K562 (cell line): ENCODE results near the gene DGCR6L. TPM values are rescaled to one million over a fixed set of nuclear protein-coding genes. Genes with fewer than 3 reads are reported as not detected.
"Not testable (repeated sequence)": the region's sequence is repeated elsewhere in the genome, so short reads cannot be mapped to it uniquely, and the experiment has no call there.

Source experiments
- ATAC-seq: fragments of 200-7000 bp; cut with Tn5 transposase; 3 replicates; pipeline ENCODE4 v1.9.1; 2020; ENCODE audit warnings: moderate library complexity
- BruUV-seq: library from RNA; stranded (reverse); fragments of 400-500 nt; replicated peaks from 2 replicates; lab custom pipeline; 2021; lab: Mats Ljungman, UMichigan
- CTCF ChIA-PET: fragments of 300-600 bp; formaldehyde crosslinking; extraction: SDS; loops from one replicate; lab custom pipeline; 2021; ENCODE audit warnings: low intra/inter-chr PET ratio; lab: Yijun Ruan, JAX
- POLR2A ChIA-PET: fragments of 300-600, 350-650 bp; sonication (Branson Sonifier 250); formaldehyde crosslinking; extraction: SDS; loops from one replicate; lab custom pipeline; 2021; ENCODE audit warnings: antibody characterized with exemption, inconsistent platforms; lab: Yijun Ruan, JAX
- DNase-seq, 4 experiments: peaks; one replicate each; pipeline versions ENCODE4 v3.0.0 to v3.0.0-alpha.2; 2011 to 2018; ENCODE audit warnings: low spot score in 3 of 4, mixed read lengths in 3 of 4; ENCODE audit errors: extremely low read depth in 1 of 4
- FAIRE-seq: peaks from 2 replicates; lab custom pipeline; 2011; peaks lifted over from hg19 to GRCh38; lab: Jason Lieb, UNC
- H2AFZ ChIP-seq: 2 replicates; pipeline ENCODE4 v1.6.0; 2011; ENCODE audit warnings: low read depth, low read length, control low read depth, inconsistent platforms
- H3K27ac ChIP-seq: fragments of 200-600 bp; 3 replicates; pipeline ENCODE4 v1.8.0; 2011; ENCODE audit warnings: low read depth, mild to moderate bottlenecking, control low read depth, inconsistent platforms, low read length, moderate library complexity, mixed read lengths; ENCODE audit errors: extremely low read depth
- H3K27me3 ChIP-seq, 2 experiments: fragments of 300-600 bp in 1 of 2; 2 replicates in 1 of 2; 3 replicates in 1 of 2; pipeline versions ENCODE4 v1.6.0 to v1.8.0; 2011; ENCODE audit warnings: inconsistent platforms in 2 of 2, low read length in 2 of 2, mild to moderate bottlenecking in 1 of 2, mixed read lengths in 1 of 2, moderate library complexity in 1 of 2; ENCODE audit not compliant: control insufficient read depth in 2 of 2, insufficient read depth in 2 of 2
- H3K36me3 ChIP-seq: fragments of 300-600 bp; 3 replicates; pipeline ENCODE4 v1.8.0; 2011; ENCODE audit warnings: mild to moderate bottlenecking, low read length, inconsistent platforms; ENCODE audit not compliant: control insufficient read depth, insufficient read depth
- H3K4me1 ChIP-seq, 2 experiments: fragments of 200-600 bp in 1 of 2; replicated peaks in 1 of 2; 2 replicates in 1 of 2; 3 replicates in 1 of 2; pipeline versions ENCODE4 v1.5.1 to v1.8.0; 2011; ENCODE audit warnings: inconsistent platforms in 2 of 2, low read length in 2 of 2, mild to moderate bottlenecking in 1 of 2, mixed read lengths in 1 of 2, moderate library complexity in 1 of 2; ENCODE audit not compliant: control insufficient read depth in 2 of 2, insufficient read depth in 2 of 2
- H3K4me2 ChIP-seq: 2 replicates; pipeline ENCODE4 v1.6.1; 2011; ENCODE audit warnings: low read length, control low read depth, inconsistent platforms, mixed read lengths; ENCODE audit not compliant: insufficient read depth
- H3K4me3 ChIP-seq: fragments of 200-600 bp; sonication (generic), shearing (Covaris generic); 2 replicates; pipeline ENCODE4 v1.5.1; 2016; ENCODE audit warnings: control low read depth, inconsistent platforms
- H3K79me2 ChIP-seq: fragments of 200-600 bp; 3 replicates; pipeline ENCODE4 v1.8.0; 2011; ENCODE audit warnings: low read length, inconsistent platforms; ENCODE audit not compliant: control insufficient read depth, insufficient read depth
- H3K9ac ChIP-seq, 2 experiments: 2 replicates each; pipeline versions ENCODE4 v1.6.0 to v1.6.1; 2011; ENCODE audit warnings: low read depth in 2 of 2, low read length in 2 of 2, control low read depth in 1 of 2, inconsistent platforms in 1 of 2, mild to moderate bottlenecking in 1 of 2, mixed read lengths in 1 of 2; ENCODE audit not compliant: insufficient read depth in 1 of 2
- H3K9me1 ChIP-seq: one replicate; pipeline ENCODE4 v1.6.0; 2011; ENCODE audit warnings: inconsistent platforms, mild to moderate bottlenecking, low read length, moderate library complexity; ENCODE audit not compliant: control insufficient read depth, insufficient read depth
- H3K9me3 ChIP-seq: replicated peaks from 2 replicates; pipeline ENCODE4 v1.5.1; 2011; ENCODE audit warnings: low read depth, low read length, inconsistent platforms; ENCODE audit not compliant: control insufficient read depth, insufficient read depth
- H4K20me1 ChIP-seq: replicated peaks from 2 replicates; pipeline ENCODE4 v1.6.1; 2011; ENCODE audit warnings: low read length, inconsistent platforms, mixed read lengths; ENCODE audit not compliant: control insufficient read depth, insufficient read depth
- HMGXB4 ChIP-seq: sonication (generic); formaldehyde crosslinking; IDR thresholded peaks from 2 replicates; pipeline ENCODE4 v1.8.1; 2023; ENCODE audit warnings: mild to moderate bottlenecking, missing genetic modification reagents
- HNRNPL ChIP-seq: fragments of 200-400 bp; formaldehyde crosslinking; IDR thresholded peaks from 2 replicates; pipeline ENCODE4 v1.6.1; 2017; ENCODE audit warnings: low read depth, mild to moderate bottlenecking, low read length
- PURB ChIP-seq: sonication (generic); formaldehyde crosslinking; IDR thresholded peaks from 2 replicates; pipeline ENCODE4 v1.9.0; 2021; ENCODE audit warnings: low read depth, mild to moderate bottlenecking, missing genetic modification reagents
- RBFOX2 ChIP-seq: fragments of 200-400 bp; formaldehyde crosslinking; IDR thresholded peaks from 2 replicates; pipeline ENCODE4 v1.6.1; 2017; ENCODE audit warnings: low read depth, mild to moderate bottlenecking, low read length, moderate library complexity
- ZNF277 ChIP-seq: fragments of 250-450 bp; sonication (Bioruptor Pico); IDR thresholded peaks from 2 replicates; pipeline ENCODE4 v1.8.0; 2022; ENCODE audit warnings: inconsistent platforms, mild to moderate bottlenecking, moderate library complexity, borderline replicate concordance
- WGBS: fragments of 100-300 bp; shearing (Covaris generic); methylation state at CpG from one replicate; pipeline ENCODE4 v1.1.6; 2016; ENCODE audit warnings: low coverage, mixed read lengths; ENCODE audit not compliant: insufficient coverage; ENCODE audit errors: missing lambda C conversion rate; 5-methylcytosine and 5-hydroxymethylcytosine counted together
- in situ Hi-C: fragments of 300-500 bp; cut with MboI; formaldehyde crosslinking; loops from 4 replicates; pipeline ENCODE4 v1.15.0; 2018; ENCODE audit warnings: inconsistent platforms, mixed read lengths
- intact Hi-C: fragments of 100-400 bp; cut with micrococcal nuclease; formaldehyde crosslinking; loops from 2 replicates; pipeline ENCODE4 v1.14.2; 2022
- polyA plus RNA-seq, 8 experiments: library from polyadenylated mRNA; depleted of rRNA in 4 of 8; stranded (reverse) in 5 of 8; unstranded in 3 of 8; fragments of >200 nt; fragmentation: Nextera tagmentation in 2 of 8; fragmentation: Illumina TruSeq in 1 of 8; extraction: Ambion mirVana in 2 of 8; extraction: Trizol in 1 of 8; gene quantifications; 2 replicates each; pipeline versions ENCODE4 v1.2.1 to v1.2.3, GENCODE V29; 2011 to 2014; ENCODE audit warnings: inconsistent platforms in 1 of 8, missing spikeins in 1 of 8
- total RNA-seq, 7 experiments: library from RNA; depleted of rRNA in 6 of 7; stranded (reverse); fragments of >200 nt in 6 of 7; fragmentation: Illumina TruSeq in 2 of 7; extraction: Trizol in 2 of 7; gene quantifications; 2 replicates each; pipeline versions ENCODE4 v1.2.1 to v1.2.3, GENCODE V29; 2011 to 2021; ENCODE audit warnings: low replicate concordance in 1 of 7
- TF ChIP-seq, protein P1 (sequence below): fragments of 250-450 bp; sonication (Bioruptor Pico); IDR thresholded peaks from 2 replicates; pipeline ENCODE4 v1.9.0; 2021; ENCODE audit warnings: mild to moderate bottlenecking, inconsistent platforms
- TF ChIP-seq, protein P2 (sequence below): sonication (generic); formaldehyde crosslinking; IDR thresholded peaks from 2 replicates; pipeline ENCODE4 v1.8.0; 2022; ENCODE audit warnings: mild to moderate bottlenecking, low read depth, missing genetic modification reagents

Gene DGCR6L
- total and polyA plus RNA-seq, 9 of the 15 experiments (the other 6 are each of a cell fraction or from before 2014, with no cell fraction given): 3.6 to 151 (median 51.0) TPM

DNA sequence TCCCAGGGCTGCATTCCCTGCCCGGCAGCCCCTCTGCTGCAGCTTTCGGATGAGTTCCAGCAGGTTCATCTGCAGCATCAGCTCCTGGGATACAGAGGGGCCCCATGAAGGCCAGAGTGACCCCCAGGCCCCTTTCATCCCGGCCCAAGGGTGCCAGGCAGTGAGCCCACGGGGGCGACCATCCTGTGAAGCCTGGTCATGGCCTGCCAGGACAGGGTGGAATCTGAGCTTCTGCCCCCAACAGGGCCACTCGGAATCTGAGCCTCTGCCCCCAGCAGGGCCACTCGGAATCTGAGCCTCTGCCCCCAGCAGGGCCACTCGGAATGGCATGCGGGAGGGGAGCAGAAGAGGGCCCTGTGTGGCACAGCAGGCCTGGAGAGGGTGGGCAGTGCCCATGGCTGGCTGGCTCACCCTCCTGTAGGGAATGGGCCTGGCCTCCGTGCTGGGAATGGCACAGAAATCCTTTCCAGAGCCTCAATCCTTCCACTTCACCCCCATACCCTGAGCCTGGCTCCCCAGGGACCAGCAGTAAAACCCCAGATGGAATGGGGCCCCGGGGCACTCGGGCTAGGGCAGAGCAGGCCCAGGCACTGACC, 5.0 kb downstream of the DGCR6L start:
- peaks cover 18% of the 10 kb centered on the region for H3K79me2 ChIP-seq
- FAIRE-seq, H3K4me3 ChIP-seq, H3K27me3 ChIP-seq, H3K4me2 ChIP-seq, H2AFZ ChIP-seq, H3K27ac ChIP-seq, BruUV-seq, H3K36me3 ChIP-seq, H3K9ac ChIP-seq, H3K9me3 ChIP-seq, intact Hi-C loops, CTCF ChIA-PET, H3K9me1 ChIP-seq, ATAC-seq: not testable (repeated sequence)
- in situ Hi-C loops: loop anchor here (5.0 to 25.0 kb wide), 2 partner anchors 1398 to 1903 kb away; no protein-coding TSS in a partner anchor
- POLR2A ChIA-PET: interaction anchor here (1.3 kb wide), 1 partner anchor 19 kb away, joined by 3 read pairs; no protein-coding TSS in a partner anchor
- H3K4me1 ChIP-seq: peaks cover 21 to 46% of the 10 kb centered on the region in 2 experiments
- WGBS: 68% methylated on average over 12 of the region's 12 CpGs
- TF ChIP-seq PURB (CRISPR knock-in tag) (peak; percentile 95; the same call in 1 of the 2 replicates), RBFOX2 (peak; percentile 11; the same call in 1 of the 2 replicates), HNRNPL (0 out of 2 replicates have a peak, but pooled peaks have one; percentile 65), ZNF277 (0 out of 2 replicates have a peak, but pooled peaks have one; percentile 25), HMGXB4 (CRISPR knock-in tag) (0 out of 2 replicates have a peak, but pooled peaks have one; percentile 15)
- TF ChIP-seq, protein P1, sequence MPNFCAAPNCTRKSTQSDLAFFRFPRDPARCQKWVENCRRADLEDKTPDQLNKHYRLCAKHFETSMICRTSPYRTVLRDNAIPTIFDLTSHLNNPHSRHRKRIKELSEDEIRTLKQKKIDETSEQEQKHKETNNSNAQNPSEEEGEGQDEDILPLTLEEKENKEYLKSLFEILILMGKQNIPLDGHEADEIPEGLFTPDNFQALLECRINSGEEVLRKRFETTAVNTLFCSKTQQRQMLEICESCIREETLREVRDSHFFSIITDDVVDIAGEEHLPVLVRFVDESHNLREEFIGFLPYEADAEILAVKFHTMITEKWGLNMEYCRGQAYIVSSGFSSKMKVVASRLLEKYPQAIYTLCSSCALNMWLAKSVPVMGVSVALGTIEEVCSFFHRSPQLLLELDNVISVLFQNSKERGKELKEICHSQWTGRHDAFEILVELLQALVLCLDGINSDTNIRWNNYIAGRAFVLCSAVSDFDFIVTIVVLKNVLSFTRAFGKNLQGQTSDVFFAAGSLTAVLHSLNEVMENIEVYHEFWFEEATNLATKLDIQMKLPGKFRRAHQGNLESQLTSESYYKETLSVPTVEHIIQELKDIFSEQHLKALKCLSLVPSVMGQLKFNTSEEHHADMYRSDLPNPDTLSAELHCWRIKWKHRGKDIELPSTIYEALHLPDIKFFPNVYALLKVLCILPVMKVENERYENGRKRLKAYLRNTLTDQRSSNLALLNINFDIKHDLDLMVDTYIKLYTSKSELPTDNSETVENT: peak; percentile 5; the same call in 1 of the 2 replicates
- TF ChIP-seq, protein P2, sequence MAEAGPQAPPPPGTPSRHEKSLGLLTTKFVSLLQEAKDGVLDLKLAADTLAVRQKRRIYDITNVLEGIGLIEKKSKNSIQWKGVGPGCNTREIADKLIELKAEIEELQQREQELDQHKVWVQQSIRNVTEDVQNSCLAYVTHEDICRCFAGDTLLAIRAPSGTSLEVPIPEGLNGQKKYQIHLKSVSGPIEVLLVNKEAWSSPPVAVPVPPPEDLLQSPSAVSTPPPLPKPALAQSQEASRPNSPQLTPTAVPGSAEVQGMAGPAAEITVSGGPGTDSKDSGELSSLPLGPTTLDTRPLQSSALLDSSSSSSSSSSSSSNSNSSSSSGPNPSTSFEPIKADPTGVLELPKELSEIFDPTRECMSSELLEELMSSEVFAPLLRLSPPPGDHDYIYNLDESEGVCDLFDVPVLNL: 0 out of 2 replicates have a peak, but pooled peaks have one; percentile 38
- H4K20me1 ChIP-seq: peaks cover 21% of the 10 kb centered on the region
- DNase-seq: peak in 1 of 4 experiments; percentile 1
